Subcutaneous adipose tissue (tissue), 4 donors: Measurements from ENCODE around the gene PPP1R16B. TPM values are rescaled to one million over a fixed set of nuclear protein-coding genes. Genes with fewer than 3 reads are reported as not detected.

Experiments
- CTCF ChIP-seq: fragments of 450-650 bp; IDR thresholded peaks from one replicate; pipeline ENCODE4 v1.5.1; 2016; ENCODE audit warnings: low read depth, mild to moderate bottlenecking, control low read depth, antibody characterized with exemption, moderate library complexity
- total RNA-seq, 4 donors: library from RNA; depleted of rRNA; stranded (reverse); fragments of >200 nt; gene quantifications; one replicate each; pipeline ENCODE4 v1.1.0, GENCODE V29; 2016

The PPP1R16B gene
- total RNA-seq, 4 donors from 2014 or later, result 3.1 to 37.3 (median 4.9) TPM

GRCh38 chr20:38881806-38882440 is 76.4 kb downstream of the PPP1R16B start:
- no peak for TF ChIP-seq CTCF

- TF ChIP-seq CTCF, result no peak
Measured at GRCh38 chr20:38882600-38882999, 77.1 kb downstream of the PPP1R16B start.

GRCh38 chr20:38883081-38883980 is 77.8 kb downstream of the PPP1R16B start:
- no peak for TF ChIP-seq CTCF

- TF ChIP-seq CTCF, result no peak
Measured at GRCh38 chr20:38883981-38884733, 78.7 kb downstream of the PPP1R16B start.

GRCh38 chr20:38885357-38885756 is 79.9 kb downstream of the PPP1R16B start:
- no peak for TF ChIP-seq CTCF

- TF ChIP-seq CTCF, result no peak
Measured at GRCh38 chr20:38888059-38888831, 82.7 kb downstream of the PPP1R16B start.
